ENCODE data around the gene DCDC2C. TPM values are rescaled to one million over a fixed set of nuclear protein-coding genes. Genes with fewer than 3 reads are reported as not detected.

Gene DCDC2C
- total RNA-seq, 2 donors from 2014 or later = not detected

GRCh38 chr2:3738454-3738853 is 35.1 kb downstream of the DCDC2C start:
- H3K36me3 Mint-ChIP-seq (ENCODE audit: low read depth) = no peaks in the 10 kb centered on the region
- H3K27me3 Mint-ChIP-seq = peaks cover 12% of the 10 kb centered on the region
- no peak overlapping the region for H3K27ac Mint-ChIP-seq
- no peak for ATAC-seq (replicated peaks)
- no peak overlapping the region for H3K4me3 Mint-ChIP-seq
- H3K4me1 Mint-ChIP-seq = no peaks in the 10 kb centered on the region
- no peaks in the 10 kb centered on the region for H3K9me3 Mint-ChIP-seq

- no peak overlapping the region for H3K4me3 Mint-ChIP-seq
- H3K36me3 Mint-ChIP-seq (ENCODE audit: low read depth) = no peaks in the 10 kb centered on the region
- H3K4me1 Mint-ChIP-seq = no peaks in the 10 kb centered on the region
- H3K9me3 Mint-ChIP-seq = no peaks in the 10 kb centered on the region
- H3K27ac Mint-ChIP-seq = no peak overlapping the region
- ATAC-seq (replicated peaks) = no peak
- peaks cover 11% of the 10 kb centered on the region for H3K27me3 Mint-ChIP-seq
These were observed 35.9 kb downstream of the DCDC2C start for GRCh38 chr2:3739313-3739712.

DNA sequence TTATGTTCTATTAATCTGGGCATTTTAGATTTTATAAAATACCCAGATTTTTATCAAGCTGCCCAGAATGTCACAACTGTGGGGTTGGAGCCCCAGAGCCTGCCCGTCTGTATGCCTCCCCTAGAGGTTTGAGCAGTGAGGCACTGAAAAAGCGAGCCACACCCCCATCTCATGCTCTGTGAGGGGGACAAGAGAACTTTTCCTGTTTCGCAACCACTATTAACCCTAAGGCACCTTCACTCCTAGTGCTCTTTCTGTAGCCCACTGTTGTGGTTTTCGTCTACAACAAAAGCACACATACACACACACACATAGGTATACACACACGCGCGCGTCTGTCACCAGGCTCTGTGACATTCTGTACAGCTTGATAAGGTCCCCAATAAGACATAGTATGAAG is 38.0 kb downstream of the DCDC2C start:
- no peak overlapping the region for H3K27ac Mint-ChIP-seq
- H3K36me3 Mint-ChIP-seq (ENCODE audit: low read depth) = no peaks in the 10 kb centered on the region
- H3K9me3 Mint-ChIP-seq = no peaks in the 10 kb centered on the region
- no peaks in the 10 kb centered on the region for H3K4me1 Mint-ChIP-seq
- ATAC-seq (replicated peaks) = no peak
- no peak overlapping the region for H3K4me3 Mint-ChIP-seq
- H3K27me3 Mint-ChIP-seq = peaks cover 6% of the 10 kb centered on the region

GRCh38 chr2:3741867-3742602 is 38.7 kb downstream of the DCDC2C start:
- Mint-ChIP-seq H3K36me3 (ENCODE audit: low read depth) (no peaks in the 10 kb centered on the region), H3K4me3 (no peak overlapping the region), H3K27me3 (peaks cover 6% of the 10 kb centered on the region), H3K27ac (no peak overlapping the region), H3K9me3 (no peaks in the 10 kb centered on the region), H3K4me1 (no peaks in the 10 kb centered on the region)
- no peak for ATAC-seq (replicated peaks)

GRCh38 chr2:3742743-3743508 is 39.6 kb downstream of the DCDC2C start:
- Mint-ChIP-seq H3K27ac (no peak overlapping the region), H3K36me3 (ENCODE audit: low read depth) (no peaks in the 10 kb centered on the region), H3K4me3 (no peak overlapping the region), H3K27me3 (peaks cover 10% of the 10 kb centered on the region), H3K9me3 (no peaks in the 10 kb centered on the region), H3K4me1 (no peaks in the 10 kb centered on the region)
- ATAC-seq (replicated peaks) = no peak

GRCh38 chr2:3743951-3744555 is 40.7 kb downstream of the DCDC2C start:
- Mint-ChIP-seq H3K9me3 (no peaks in the 10 kb centered on the region), H3K27me3 (peaks cover 11% of the 10 kb centered on the region), H3K27ac (no peak overlapping the region), H3K36me3 (ENCODE audit: low read depth) (no peaks in the 10 kb centered on the region), H3K4me1 (no peaks in the 10 kb centered on the region), H3K4me3 (no peak overlapping the region)
- no peak for ATAC-seq (replicated peaks)

- Mint-ChIP-seq H3K4me1 (no peaks in the 10 kb centered on the region), H3K27me3 (peaks cover 15% of the 10 kb centered on the region), H3K9me3 (no peaks in the 10 kb centered on the region), H3K27ac (no peak overlapping the region), H3K4me3 (no peak overlapping the region), H3K36me3 (ENCODE audit: low read depth) (no peaks in the 10 kb centered on the region)
- no peak for ATAC-seq (replicated peaks)
These were observed 42.5 kb downstream of the DCDC2C start for GRCh38 chr2:3745920-3746319.

- no peak for ATAC-seq (replicated peaks)
- H3K36me3 Mint-ChIP-seq (ENCODE audit: low read depth) = no peaks in the 10 kb centered on the region
- H3K27ac Mint-ChIP-seq = no peak overlapping the region
- no peaks in the 10 kb centered on the region for H3K4me1 Mint-ChIP-seq
- H3K4me3 Mint-ChIP-seq = no peak overlapping the region
- no peaks in the 10 kb centered on the region for H3K9me3 Mint-ChIP-seq
- peaks cover 20% of the 10 kb centered on the region for H3K27me3 Mint-ChIP-seq
These were observed 43.8 kb downstream of the DCDC2C start for GRCh38 chr2:3747032-3747654.

DNA sequence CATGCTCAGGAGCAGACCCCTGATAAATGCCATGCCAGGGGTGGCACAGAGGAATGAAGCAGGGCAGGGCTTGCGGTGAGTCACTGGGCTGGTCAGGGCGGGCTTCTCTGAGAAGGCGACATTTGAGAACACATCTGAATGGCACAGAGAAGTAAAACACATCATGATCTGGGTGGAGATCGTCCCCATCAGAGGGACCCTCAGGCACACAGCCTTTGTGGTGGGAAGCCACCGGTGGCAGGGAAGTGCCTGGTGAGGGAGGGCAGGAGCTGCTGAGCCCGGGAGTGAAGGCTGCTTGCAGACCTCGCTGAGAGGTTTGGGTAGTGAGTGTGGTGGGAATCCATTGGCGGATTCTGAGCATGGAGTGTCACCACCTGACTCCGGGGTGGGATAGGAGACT is 44.5 kb downstream of the DCDC2C start:
- H3K4me3 Mint-ChIP-seq = no peak overlapping the region
- H3K27ac Mint-ChIP-seq = no peak overlapping the region
- no peaks in the 10 kb centered on the region for H3K4me1 Mint-ChIP-seq
- no peak for ATAC-seq (replicated peaks)
- peaks cover 20% of the 10 kb centered on the region for H3K27me3 Mint-ChIP-seq
- H3K36me3 Mint-ChIP-seq (ENCODE audit: low read depth) = no peaks in the 10 kb centered on the region
- no peaks in the 10 kb centered on the region for H3K9me3 Mint-ChIP-seq

DNA sequence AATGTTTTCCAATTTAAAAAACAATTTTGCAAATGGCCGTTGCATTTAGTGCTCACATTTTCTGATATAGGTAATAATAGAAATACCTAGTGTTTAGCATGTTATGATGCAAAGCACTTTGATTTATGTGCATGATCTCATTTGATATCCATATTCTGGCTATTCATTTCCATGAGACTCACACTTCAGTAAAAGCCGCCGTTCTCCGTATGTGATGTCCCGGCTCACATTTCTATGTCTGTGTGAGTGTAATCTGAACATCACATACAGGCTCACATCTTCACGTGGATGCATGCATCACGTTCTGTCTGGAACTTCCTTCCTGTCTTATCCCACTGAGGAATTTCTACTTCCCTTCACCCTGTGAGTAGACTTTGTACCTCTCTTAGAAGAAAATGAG is 45.8 kb downstream of the DCDC2C start:
- H3K27ac Mint-ChIP-seq = no peak overlapping the region
- H3K4me3 Mint-ChIP-seq = no peak overlapping the region
- no peaks in the 10 kb centered on the region for H3K36me3 Mint-ChIP-seq (ENCODE audit: low read depth)
- ATAC-seq (replicated peaks) = no peak
- H3K9me3 Mint-ChIP-seq = no peaks in the 10 kb centered on the region
- peaks cover 17% of the 10 kb centered on the region for H3K27me3 Mint-ChIP-seq
- H3K4me1 Mint-ChIP-seq = no peaks in the 10 kb centered on the region

- Mint-ChIP-seq H3K36me3 (ENCODE audit: low read depth) (no peaks in the 10 kb centered on the region), H3K4me1 (no peaks in the 10 kb centered on the region), H3K9me3 (peaks cover 4% of the 10 kb centered on the region), H3K27me3 (peaks cover 17% of the 10 kb centered on the region), H3K4me3 (no peak overlapping the region), H3K27ac (no peak overlapping the region)
- ATAC-seq (replicated peaks) = no peak
These were observed 47.9 kb downstream of the DCDC2C start for GRCh38 chr2:3751251-3751650.

DNA sequence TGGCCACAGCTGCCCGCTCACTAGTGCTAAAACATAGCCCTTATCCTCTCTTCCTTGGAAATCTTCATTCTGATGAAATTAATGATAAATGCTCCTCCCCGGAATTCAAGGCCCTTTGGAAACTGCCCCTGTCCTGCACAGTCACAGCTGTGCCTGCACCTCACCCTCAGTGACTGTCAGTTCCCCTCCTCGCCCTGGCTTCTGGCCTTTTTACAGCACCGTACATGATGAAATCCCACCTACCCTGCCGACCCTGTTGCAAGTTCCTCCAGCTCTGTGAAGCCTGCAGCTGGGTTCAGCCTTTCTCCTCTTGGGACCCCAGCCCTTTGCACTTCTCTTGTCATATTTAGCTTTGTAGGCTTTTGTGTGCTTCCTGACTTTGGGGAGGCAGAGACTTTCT is 48.4 kb downstream of the DCDC2C start:
- peaks cover 4% of the 10 kb centered on the region for H3K9me3 Mint-ChIP-seq
- H3K27me3 Mint-ChIP-seq = peaks cover 17% of the 10 kb centered on the region
- H3K36me3 Mint-ChIP-seq (ENCODE audit: low read depth) = no peaks in the 10 kb centered on the region
- no peak overlapping the region for H3K27ac Mint-ChIP-seq
- no peaks in the 10 kb centered on the region for H3K4me1 Mint-ChIP-seq
- H3K4me3 Mint-ChIP-seq = no peak overlapping the region
- ATAC-seq (replicated peaks) = no peak

- no peak for ATAC-seq (replicated peaks)
- no peaks in the 10 kb centered on the region for H3K4me1 Mint-ChIP-seq
- peaks cover 4% of the 10 kb centered on the region for H3K9me3 Mint-ChIP-seq
- H3K4me3 Mint-ChIP-seq = no peak overlapping the region
- H3K36me3 Mint-ChIP-seq (ENCODE audit: low read depth) = no peaks in the 10 kb centered on the region
- no peak overlapping the region for H3K27ac Mint-ChIP-seq
- H3K27me3 Mint-ChIP-seq = peaks cover 17% of the 10 kb centered on the region
These were observed 49.0 kb downstream of the DCDC2C start for GRCh38 chr2:3752376-3752775.

- Mint-ChIP-seq H3K27me3 (peaks cover 16% of the 10 kb centered on the region), H3K36me3 (ENCODE audit: low read depth) (no peaks in the 10 kb centered on the region), H3K9me3 (peaks cover 4% of the 10 kb centered on the region), H3K4me1 (no peaks in the 10 kb centered on the region), H3K4me3 (no peak overlapping the region), H3K27ac (no peak overlapping the region)
- ATAC-seq (replicated peaks) = no peak
These were observed 50.2 kb downstream of the DCDC2C start for GRCh38 chr2:3753561-3753960.

All from activated T-helper 17 cell treated with anti-CD3 and anti-CD28 coated beads, Interleukin-2, amount 50 U/mL, for 72 hours (primary cell).